CD4-positive, alpha-beta T cell treated with Interleukin-17A for 1 hour (primary cell): ENCODE data around the gene ARL2BP.

Experiments
- DNase-seq: peaks from one replicate; pipeline ENCODE4 v3.0.0-alpha.2; 2020

ARL2BP gene

DNA sequence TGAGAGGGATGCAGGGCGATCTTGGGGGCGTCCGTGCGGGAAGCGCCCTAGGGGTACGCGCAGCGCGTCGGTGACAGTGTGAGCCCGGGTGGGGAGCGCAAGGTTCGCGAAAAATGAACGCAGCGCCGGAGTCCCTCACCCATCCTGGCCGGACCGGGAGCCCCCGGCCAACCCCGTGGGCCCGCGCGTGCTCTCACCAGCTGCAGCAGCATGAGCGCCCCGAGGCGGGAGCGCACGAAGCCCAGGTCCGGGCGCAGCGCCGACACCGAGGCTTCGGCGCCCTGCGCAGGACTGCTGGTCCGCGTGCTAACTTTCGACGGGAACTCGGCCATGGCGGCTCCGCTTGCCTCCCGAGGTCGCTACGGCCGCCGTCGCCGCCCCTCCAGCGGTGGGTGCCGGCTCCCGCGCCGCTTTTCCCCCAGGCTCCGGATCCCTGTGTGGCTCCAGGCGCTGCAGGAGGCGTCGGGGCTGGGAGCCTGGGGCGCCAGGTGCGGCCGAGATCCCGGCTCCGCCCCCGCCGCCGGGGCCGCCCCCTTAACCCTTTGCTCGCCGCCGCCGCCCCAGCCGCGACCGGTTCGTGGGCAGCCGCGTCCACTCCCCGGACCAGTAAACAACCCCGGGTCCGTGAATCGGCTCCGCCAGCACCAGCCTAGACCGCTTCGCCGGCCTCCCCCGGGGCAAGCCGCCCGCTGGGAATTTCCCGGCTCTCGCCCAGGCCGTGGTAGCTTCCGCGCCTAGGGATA lies 39.3 kb downstream of the ARL2BP start, which contains the start of gene PLLP:
Gene PLLP (minus strand): TSS at position 464 of the 743 bp plus-strand sequence. CDS start 132 bp downstream, at position 332.
- peak; percentile 49 for DNase-seq

DNA sequence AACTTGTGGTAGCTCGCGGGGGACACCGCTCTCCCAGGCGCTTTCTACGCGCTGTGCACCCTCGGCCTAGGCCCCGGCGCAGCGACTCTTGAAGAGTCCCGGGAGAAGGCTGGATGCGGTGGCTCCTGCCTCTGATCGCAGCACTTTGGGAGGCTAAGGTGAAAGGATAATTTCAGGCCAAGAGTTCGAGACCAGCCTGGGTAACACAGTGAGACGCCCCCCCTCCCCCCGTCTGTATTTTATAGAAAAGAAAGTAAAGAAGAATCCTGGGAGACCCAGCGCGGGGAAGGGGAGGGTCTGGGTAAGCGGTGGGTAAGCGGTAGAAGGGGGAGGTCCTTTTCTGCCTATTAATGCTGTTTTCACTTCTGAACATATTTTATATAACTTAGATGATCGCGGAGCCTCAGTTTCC lies 39.9 kb downstream of the ARL2BP start:
- no peak for DNase-seq

DNA sequence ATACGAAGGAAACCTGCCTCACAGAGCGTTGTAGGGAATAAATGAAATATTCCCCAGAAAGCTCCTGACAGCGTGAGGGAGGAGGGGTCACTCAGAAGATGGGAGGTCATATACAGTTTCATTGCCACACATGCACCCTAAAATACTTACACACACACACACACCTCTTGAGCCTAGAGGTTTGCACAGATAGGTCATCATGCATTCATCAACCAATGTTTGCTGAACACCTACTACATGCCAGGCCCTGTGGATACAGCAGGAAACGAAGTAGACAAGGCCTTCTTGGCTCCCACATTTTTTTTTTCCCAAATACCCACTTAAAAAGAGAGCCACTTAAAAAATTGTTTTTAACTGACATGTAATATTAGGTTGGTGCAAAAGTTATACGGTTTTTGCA lies 40.3 kb downstream of the ARL2BP start:
- no peak for DNase-seq

DNA sequence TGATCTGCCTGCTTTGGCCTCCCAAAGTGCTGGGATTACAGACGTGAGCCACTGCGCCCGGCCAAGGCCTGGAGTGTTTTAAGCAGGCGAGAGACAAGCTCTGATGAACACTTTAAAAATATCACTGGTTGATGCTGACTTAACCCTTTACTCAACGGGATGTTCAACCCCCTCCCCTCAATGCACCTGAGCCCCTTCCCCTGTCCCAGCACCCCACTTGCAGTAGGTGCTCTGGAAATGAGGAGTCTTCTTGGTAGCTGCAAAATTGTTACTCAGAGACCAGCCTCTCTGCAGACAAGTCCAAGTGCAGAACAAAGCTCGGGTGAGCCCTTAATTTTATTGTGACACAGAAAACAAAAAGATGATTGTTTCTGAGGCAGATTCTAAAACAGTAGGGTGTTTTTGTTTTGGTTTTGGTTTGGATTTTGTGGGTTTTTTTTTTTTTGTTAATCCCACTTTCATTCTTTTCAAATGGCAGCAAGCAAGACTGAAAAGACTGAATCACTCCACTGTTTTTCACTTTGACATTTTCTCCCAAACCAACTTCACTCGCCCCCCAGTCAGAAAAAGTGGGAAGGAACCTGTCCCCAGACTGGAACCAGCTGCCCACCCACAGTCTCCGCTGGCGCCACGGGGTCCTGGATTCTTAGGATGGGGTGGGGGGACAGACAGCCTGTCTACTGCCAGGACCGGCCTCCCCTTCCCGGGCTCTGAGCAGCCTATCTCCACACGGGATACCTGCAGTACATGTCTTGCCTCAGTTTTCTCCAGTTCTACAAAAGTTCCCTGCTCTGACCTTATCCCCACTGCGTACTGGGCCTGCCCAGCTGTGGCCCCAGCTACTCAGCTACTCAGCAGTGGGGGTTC lies 44.6 kb downstream of the ARL2BP start:
- DNase-seq = no peak

DNA sequence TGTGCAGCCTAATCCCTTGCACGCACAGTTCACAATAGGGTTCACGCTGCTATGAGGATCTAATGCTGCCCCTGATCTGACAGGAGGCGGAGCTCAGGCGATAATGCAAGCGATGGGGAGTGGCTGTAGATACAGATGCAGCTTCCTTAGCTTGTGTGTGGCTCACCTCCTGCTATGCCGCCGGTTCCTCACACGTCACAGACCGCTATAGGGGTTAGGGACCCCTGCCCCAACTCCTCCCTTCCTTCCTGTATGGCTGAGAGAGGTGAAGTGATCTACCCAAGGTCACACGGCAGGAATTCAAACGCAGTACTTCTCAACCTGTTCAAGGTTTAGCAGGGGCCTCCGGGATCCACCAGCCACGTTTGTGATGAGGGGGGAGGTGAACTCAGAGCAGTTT lies 52.8 kb downstream of the ARL2BP start:
- peak; percentile 81 for DNase-seq

DNA sequence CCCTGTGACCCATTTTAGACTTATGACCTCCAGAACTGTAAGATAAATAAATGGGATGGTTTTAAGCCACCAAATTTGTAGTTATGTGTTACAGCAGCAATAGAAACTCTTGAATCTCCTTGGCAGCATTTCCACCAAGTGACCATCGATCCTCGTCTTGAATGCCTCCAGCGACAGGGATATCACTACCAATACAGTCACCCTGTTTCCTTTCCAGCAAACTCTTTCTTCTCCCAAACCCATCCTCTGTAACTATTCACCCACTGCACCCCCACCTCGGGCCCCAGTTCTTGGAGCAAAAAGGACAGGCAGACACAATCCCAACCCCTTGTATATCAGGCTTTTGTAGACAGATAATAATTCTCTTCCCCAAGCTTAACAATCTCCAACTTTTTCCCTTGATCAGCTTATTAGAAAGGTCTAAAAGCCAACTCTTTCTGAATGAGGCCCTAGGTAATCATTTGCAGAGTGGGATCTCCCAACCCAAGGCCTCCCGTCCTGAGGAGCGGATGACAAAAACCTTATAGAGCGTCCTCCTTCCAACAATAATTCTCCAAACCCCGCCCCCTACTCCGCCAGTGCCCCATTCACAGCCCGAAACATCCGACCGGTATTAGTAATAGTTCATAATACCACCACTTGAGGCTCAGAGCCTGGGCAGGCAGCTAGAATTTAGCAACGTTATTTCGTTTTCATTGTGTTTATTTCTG lies 54.1 kb downstream of the ARL2BP start:
- DNase-seq = no peak

DNA sequence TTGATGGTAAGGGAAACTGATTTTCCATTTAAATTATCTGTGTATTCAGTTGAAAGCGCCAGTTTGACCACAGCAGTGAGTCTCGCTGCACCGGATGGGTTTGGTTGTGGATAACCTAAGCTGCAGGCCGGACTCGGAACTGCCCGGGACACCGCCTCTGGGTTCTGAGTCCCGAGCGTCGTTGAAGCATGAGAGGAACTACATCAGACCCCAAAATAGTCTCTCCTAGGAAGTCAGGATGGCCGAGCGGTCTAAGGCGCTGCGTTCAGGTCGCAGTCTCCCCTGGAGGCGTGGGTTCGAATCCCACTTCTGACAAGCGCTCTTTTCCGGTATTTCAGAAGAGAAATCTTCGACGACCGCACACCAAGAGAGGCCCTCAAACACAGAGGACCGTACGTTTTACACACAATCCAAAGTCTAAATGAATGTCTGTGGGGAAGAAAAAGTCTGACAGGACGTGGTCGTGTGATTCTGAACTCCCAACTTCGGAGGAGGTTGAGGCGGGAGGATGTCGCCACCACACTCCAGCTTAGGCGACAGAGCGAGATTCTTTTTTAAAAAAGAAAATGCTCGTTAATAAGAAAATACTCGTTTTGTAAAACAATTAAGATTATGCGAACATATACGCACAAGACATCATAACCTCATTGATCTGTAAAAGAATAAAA lies 54.8 kb downstream of the ARL2BP start:
- peak; percentile 94 for DNase-seq

DNA sequence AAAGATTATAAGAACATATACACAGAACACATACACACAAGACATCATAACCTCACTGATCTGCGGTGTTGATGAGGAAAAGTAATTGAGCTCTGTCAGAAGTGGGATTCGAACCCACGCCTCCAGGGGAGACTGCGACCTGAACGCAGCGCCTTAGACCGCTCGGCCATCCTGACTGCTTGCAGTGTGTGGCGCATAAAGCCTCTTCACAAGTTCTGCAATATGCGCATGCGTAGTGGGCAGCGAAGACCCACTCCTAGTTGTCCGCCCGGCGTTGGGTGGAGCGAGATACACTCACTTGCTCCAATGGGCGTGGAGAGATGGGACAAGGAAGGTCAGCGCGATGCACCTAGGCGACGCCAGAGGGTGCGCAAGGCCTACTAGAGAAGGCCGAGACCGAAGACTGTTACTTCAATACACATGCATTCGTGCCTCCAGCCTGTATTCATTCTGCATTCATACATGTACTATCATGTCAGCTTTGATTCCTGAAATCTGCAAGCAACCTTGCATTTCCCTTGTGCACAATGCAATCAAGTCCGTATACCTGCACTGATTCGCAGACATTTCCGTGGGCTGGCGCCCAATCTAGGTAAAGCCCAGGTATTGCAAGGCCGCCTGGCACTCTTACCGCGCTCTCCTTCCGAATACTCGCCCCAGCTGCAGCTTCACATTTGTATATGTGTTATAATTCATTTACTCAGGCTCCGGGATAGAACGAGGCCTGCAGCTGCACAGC lies 55.5 kb downstream of the ARL2BP start:
- DNase-seq = peak; percentile 100

DNA sequence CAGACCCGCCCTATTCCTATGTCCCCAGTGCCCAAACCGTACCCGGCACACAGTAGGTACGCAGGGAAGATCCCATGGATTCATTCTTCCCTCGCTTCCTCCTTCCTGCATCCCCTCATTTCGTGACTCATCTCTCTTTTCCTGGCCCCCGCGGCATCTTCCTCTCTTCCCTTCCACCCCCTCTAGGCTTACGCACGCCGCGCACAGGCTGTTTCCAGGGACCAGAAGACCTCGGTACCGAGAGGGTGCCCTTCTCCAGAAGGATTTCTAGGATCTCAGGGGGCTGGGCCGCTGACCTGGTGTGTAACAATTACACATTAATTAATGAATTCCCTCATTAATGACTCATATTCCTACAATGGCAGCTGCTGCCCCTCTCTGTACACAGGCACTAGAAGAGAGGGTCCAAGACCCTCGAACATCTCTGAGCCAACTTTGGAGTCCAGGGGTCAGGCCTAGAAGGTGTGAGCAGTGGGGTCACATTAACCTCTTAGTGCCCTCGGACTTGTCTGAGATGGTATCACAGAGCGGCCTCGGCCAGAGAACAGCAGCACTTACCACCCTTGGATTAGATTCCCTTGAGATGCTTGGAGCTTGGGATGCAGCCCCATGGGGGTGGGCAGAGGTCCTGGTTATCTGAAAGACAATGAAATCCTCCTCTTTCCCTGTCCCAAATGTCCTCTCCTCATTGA lies 56.2 kb downstream of the ARL2BP start:
- no peak for DNase-seq
